Hepatocyte (in vitro differentiated cells): Measurements from ENCODE around the gene ARHGAP10. TPM values are rescaled to one million over a fixed set of nuclear protein-coding genes. Genes with fewer than 3 reads are reported as not detected.

Experiments
- DNase-seq: peaks from one replicate; pipeline ENCODE4 v3.0.0-alpha.2; 2016; ENCODE audit warnings: low spot score
- H2AFZ ChIP-seq: fragments of 200-600 bp; sonication (generic); 2 replicates; pipeline ENCODE4 v1.6.0; 2016; ENCODE audit warnings: antibody characterized with exemption, mild to moderate bottlenecking
- H3K27ac ChIP-seq: fragments of 200-600 bp; sonication (generic); 2 replicates; pipeline ENCODE4 v1.5.1; 2016; ENCODE audit warnings: mild to moderate bottlenecking
- H3K27me3 ChIP-seq: fragments of 200-600 bp; sonication (generic); 2 replicates; pipeline ENCODE4 v1.6.1; 2016
- H3K36me3 ChIP-seq: fragments of 200-600 bp; sonication (generic); replicated peaks from 2 replicates; pipeline ENCODE4 v1.5.1; 2016; ENCODE audit warnings: low read depth; ENCODE audit not compliant: insufficient read depth
- H3K4me1 ChIP-seq: fragments of 200-600 bp; sonication (generic); 2 replicates; pipeline ENCODE4 v1.5.1; 2016; ENCODE audit warnings: mild to moderate bottlenecking, moderate library complexity; ENCODE audit not compliant: insufficient read depth
- H3K4me2 ChIP-seq: fragments of 200-600 bp; sonication (generic); 2 replicates; pipeline ENCODE4 v1.6.0; 2016
- H3K4me3 ChIP-seq: fragments of 200-600 bp; sonication (generic); 2 replicates; pipeline ENCODE4 v1.5.1; 2016; ENCODE audit warnings: mild to moderate bottlenecking
- H3K79me2 ChIP-seq: fragments of 200-600 bp; sonication (generic); 2 replicates; pipeline ENCODE4 v1.6.0; 2017; ENCODE audit warnings: mild to moderate bottlenecking
- H3K9me2 ChIP-seq: fragments of 200-600 bp; sonication (generic); replicated peaks from 2 replicates; pipeline ENCODE4 v1.6.0; 2017; ENCODE audit warnings: mild to moderate bottlenecking; ENCODE audit not compliant: insufficient read depth
- H3K9me3 ChIP-seq: fragments of 200-600 bp; sonication (generic); 2 replicates; pipeline ENCODE4 v1.5.1; 2016; ENCODE audit warnings: low read depth, mild to moderate bottlenecking
- H4K20me1 ChIP-seq: fragments of 200-600 bp; sonication (generic); 2 replicates; pipeline ENCODE4 v1.6.0; 2016; ENCODE audit warnings: mild to moderate bottlenecking; ENCODE audit not compliant: insufficient read depth, poor library complexity, severe bottlenecking
- CTCF ChIP-seq: fragments of 200-600 bp; sonication (generic); IDR thresholded peaks from 2 replicates; pipeline ENCODE4 v1.5.1; 2016; ENCODE audit warnings: antibody characterized with exemption, mild to moderate bottlenecking; ENCODE audit not compliant: poor library complexity
- EZH2 ChIP-seq: fragments of 200-600 bp; sonication (generic); IDR thresholded peaks from 2 replicates; pipeline ENCODE4 v1.6.1; 2016; ENCODE audit warnings: antibody characterized with exemption, mild to moderate bottlenecking, borderline replicate concordance
- EZH2phosphoT487 ChIP-seq: fragments of 200-600 bp; sonication (generic); IDR thresholded peaks from one replicate; pipeline ENCODE4 v1.6.1; 2018; ENCODE audit warnings: antibody characterized with exemption, mild to moderate bottlenecking, low read depth, moderate library complexity; ENCODE audit not compliant: unreplicated experiment, severe bottlenecking
- WGBS: methylation state at CpG from one replicate; pipeline ENCODE4 v1.1.6; 2016; ENCODE audit warnings: low lambda C conversion rate; ENCODE audit errors: missing lambda C conversion rate; 5-methylcytosine and 5-hydroxymethylcytosine counted together
- microRNA-seq: library from miRNA; unstranded; fragments of <30 nt; microRNA quantifications from one replicate; pipeline ENCODE4, GENCODE V29; 2017
- polyA plus RNA-seq: library from polyadenylated mRNA; unstranded; fragments of >200 nt; fragmentation: Nextera tagmentation; extraction: Ambion mirVana; gene quantifications from 2 replicates; pipeline ENCODE4 v1.2.1, GENCODE V29; 2016
- small RNA-seq: library from RNA; depleted of rRNA; stranded (forward); fragments of <200 nt; gene quantifications from one replicate; pipeline ENCODE3, GENCODE V24; 2014
- total RNA-seq: library from RNA; depleted of rRNA; stranded (reverse); fragments of >200 nt; gene quantifications from 2 replicates; pipeline ENCODE4 v1.2.3, GENCODE V29; 2014

Gene ARHGAP10
- total and polyA plus RNA-seq, 2 experiments from 2014 or later: 16.8 to 23.4 TPM

GRCh38 chr4:148120216-148120615 lies 388.3 kb downstream of the ARHGAP10 start:
- Histone ChIP-seq H2AFZ (no peak overlapping the region), H3K36me3 (no peaks in the 10 kb centered on the region), H3K9me2 (no peaks in the 10 kb centered on the region), H3K79me2 (no peaks in the 10 kb centered on the region), H4K20me1 (no peaks in the 10 kb centered on the region), H3K4me2 (no peak overlapping the region), H3K4me3 (no peak overlapping the region), H3K27ac (no peak overlapping the region), H3K27me3 (no peaks in the 10 kb centered on the region), H3K9me3 (peaks cover 9% of the 10 kb centered on the region), H3K4me1 (no peaks in the 10 kb centered on the region)
- no peak for DNase-seq
- TF ChIP-seq EZH2phosphoT487: no peak
- TF ChIP-seq EZH2: no peak
- TF ChIP-seq CTCF: no peak
- WGBS: 94% methylated on average over 3 of the region's 3 CpGs

Small RNAs within 50 kb of the gene (microRNA-seq; reads per million reads assigned to microRNA genes)
- gene MIR4799: not detected

Small RNAs within 50 kb of the gene (small RNA-seq; reads per million reads assigned to genes)
- gene MIR4799 (not detected), gene RN7SL254P (not detected), gene RNA5SP165 (not detected)

Other genes starting within 250 kb of the ARHGAP10 start
- gene TMEM184C, start 114.7 kb upstream of the ARHGAP10 start, total RNA-seq: 43.0 and 49.5 TPM in 2 replicates
- gene TMEM184C, start 114.7 kb upstream of the ARHGAP10 start, polyA plus RNA-seq: 34.5 and 43.9 TPM in 2 replicates
- 11.0 and 16.3 TPM in 2 replicates for gene PRMT9, start 47.9 kb upstream of the ARHGAP10 start, total RNA-seq
- 6.0 and 6.2 TPM in 2 replicates for gene PRMT9, start 47.9 kb upstream of the ARHGAP10 start, polyA plus RNA-seq